Measurements from ENCODE around the gene GRIK4.
"Not testable (repeated sequence)": the region's sequence is repeated elsewhere in the genome, so short reads cannot be mapped to it uniquely, and the experiment has no call there.

Gene GRIK4

GRCh38 chr11:120750647-120751549, 239.3 kb downstream of the GRIK4 start:
- H3K9ac ChIP-seq (ENCODE audit: low read depth, low read length) = no peak overlapping the region
- H3K4me3 ChIP-seq (ENCODE audit: low read length) = no peak overlapping the region
- H3K27me3 ChIP-seq (ENCODE audit: insufficient read depth, low read length) = no peaks in the 10 kb centered on the region
- H3K4me1 ChIP-seq (ENCODE audit: insufficient read depth, low read length) = peaks cover 4% of the 10 kb centered on the region; the same call in 1 of the 2 replicates
- no peaks in the 10 kb centered on the region for H3K9me3 ChIP-seq (ENCODE audit: insufficient read depth, low read depth, low read length)
- no peak overlapping the region for H3K27ac ChIP-seq (ENCODE audit: low read length)
- no peaks in the 10 kb centered on the region for H3K36me3 ChIP-seq (ENCODE audit: insufficient read depth, low read depth, low read length)

- Histone ChIP-seq H3K9me3 (ENCODE audit: insufficient read depth, low read depth, low read length) (no peaks in the 10 kb centered on the region), H3K27ac (ENCODE audit: low read length) (no peak overlapping the region), H3K9ac (ENCODE audit: low read depth, low read length) (no peak overlapping the region), H3K4me1 (ENCODE audit: insufficient read depth, low read length) (peaks cover 4% of the 10 kb centered on the region; the same call in 1 of the 2 replicates), H3K36me3 (ENCODE audit: insufficient read depth, low read depth, low read length) (no peaks in the 10 kb centered on the region), H3K27me3 (ENCODE audit: insufficient read depth, low read length) (no peaks in the 10 kb centered on the region), H3K4me3 (ENCODE audit: low read length) (no peak overlapping the region)
These were observed 240.0 kb downstream of the GRIK4 start for GRCh38 chr11:120751550-120751949.

GRCh38 chr11:120752668-120753067, 241.1 kb downstream of the GRIK4 start:
- H3K9ac ChIP-seq (ENCODE audit: low read depth, low read length) = no peak overlapping the region
- H3K27me3 ChIP-seq (ENCODE audit: insufficient read depth, low read length) = no peaks in the 10 kb centered on the region
- no peak overlapping the region for H3K4me3 ChIP-seq (ENCODE audit: low read length)
- peaks cover 4% of the 10 kb centered on the region; the same call in 1 of the 2 replicates for H3K4me1 ChIP-seq (ENCODE audit: insufficient read depth, low read length)
- no peaks in the 10 kb centered on the region for H3K36me3 ChIP-seq (ENCODE audit: insufficient read depth, low read depth, low read length)
- H3K27ac ChIP-seq (ENCODE audit: low read length) = no peak overlapping the region
- no peaks in the 10 kb centered on the region for H3K9me3 ChIP-seq (ENCODE audit: insufficient read depth, low read depth, low read length)

- H3K9ac ChIP-seq (ENCODE audit: low read depth, low read length) = no peak overlapping the region
- no peak overlapping the region for H3K4me3 ChIP-seq (ENCODE audit: low read length)
- no peak overlapping the region for H3K27ac ChIP-seq (ENCODE audit: low read length)
- peaks cover 7% of the 10 kb centered on the region; the same call in 1 of the 2 replicates for H3K4me1 ChIP-seq (ENCODE audit: insufficient read depth, low read length)
- no peaks in the 10 kb centered on the region for H3K36me3 ChIP-seq (ENCODE audit: insufficient read depth, low read depth, low read length)
- no peaks in the 10 kb centered on the region for H3K9me3 ChIP-seq (ENCODE audit: insufficient read depth, low read depth, low read length)
- H3K27me3 ChIP-seq (ENCODE audit: insufficient read depth, low read length) = no peaks in the 10 kb centered on the region
These were observed 245.4 kb downstream of the GRIK4 start for GRCh38 chr11:120756931-120757330.

- peaks cover 7% of the 10 kb centered on the region; the same call in 1 of the 2 replicates for H3K4me1 ChIP-seq (ENCODE audit: insufficient read depth, low read length)
- no peak overlapping the region for H3K4me3 ChIP-seq (ENCODE audit: low read length)
- no peaks in the 10 kb centered on the region for H3K9me3 ChIP-seq (ENCODE audit: insufficient read depth, low read depth, low read length)
- no peaks in the 10 kb centered on the region for H3K27me3 ChIP-seq (ENCODE audit: insufficient read depth, low read length)
- H3K36me3 ChIP-seq (ENCODE audit: insufficient read depth, low read depth, low read length) = no peaks in the 10 kb centered on the region
- no peak overlapping the region for H3K9ac ChIP-seq (ENCODE audit: low read depth, low read length)
- H3K27ac ChIP-seq (ENCODE audit: low read length) = no peak overlapping the region
These were observed 247.5 kb downstream of the GRIK4 start for GRCh38 chr11:120759046-120759445.

- H3K27me3 ChIP-seq (ENCODE audit: insufficient read depth, low read length); H3K9ac ChIP-seq (ENCODE audit: low read depth, low read length); H3K4me1 ChIP-seq (ENCODE audit: insufficient read depth, low read length); H3K27ac ChIP-seq (ENCODE audit: low read length); H3K4me3 ChIP-seq (ENCODE audit: low read length); H3K36me3 ChIP-seq (ENCODE audit: insufficient read depth, low read depth, low read length): not testable (repeated sequence)
- peaks cover 12% of the 10 kb centered on the region for H3K9me3 ChIP-seq (ENCODE audit: insufficient read depth, low read depth, low read length)
These were observed 254.2 kb downstream of the GRIK4 start for GRCh38 chr11:120765710-120766109.

GRCh38 chr11:120766318-120766717, 254.8 kb downstream of the GRIK4 start:
- peaks cover 3% of the 10 kb centered on the region; the same call in 1 of the 2 replicates for H3K4me1 ChIP-seq (ENCODE audit: insufficient read depth, low read length)
- no peaks in the 10 kb centered on the region for H3K27me3 ChIP-seq (ENCODE audit: insufficient read depth, low read length)
- H3K9ac ChIP-seq (ENCODE audit: low read depth, low read length) = no peak overlapping the region
- no peak overlapping the region for H3K27ac ChIP-seq (ENCODE audit: low read length)
- H3K9me3 ChIP-seq (ENCODE audit: insufficient read depth, low read depth, low read length) = peaks cover 12% of the 10 kb centered on the region
- H3K36me3 ChIP-seq (ENCODE audit: insufficient read depth, low read depth, low read length) = no peaks in the 10 kb centered on the region
- H3K4me3 ChIP-seq (ENCODE audit: low read length) = no peak overlapping the region

GRCh38 chr11:120768949-120769348, 257.4 kb downstream of the GRIK4 start:
- Histone ChIP-seq H3K4me1 (ENCODE audit: insufficient read depth, low read length) (peaks cover 3% of the 10 kb centered on the region; the same call in 1 of the 2 replicates), H3K9me3 (ENCODE audit: insufficient read depth, low read depth, low read length) (peaks cover 12% of the 10 kb centered on the region), H3K4me3 (ENCODE audit: low read length) (no peak overlapping the region), H3K27ac (ENCODE audit: low read length) (no peak overlapping the region), H3K27me3 (ENCODE audit: insufficient read depth, low read length) (no peaks in the 10 kb centered on the region), H3K9ac (ENCODE audit: low read depth, low read length) (no peak overlapping the region), H3K36me3 (ENCODE audit: insufficient read depth, low read depth, low read length) (no peaks in the 10 kb centered on the region)

- Histone ChIP-seq H3K27me3 (ENCODE audit: insufficient read depth, low read length) (no peaks in the 10 kb centered on the region), H3K9me3 (ENCODE audit: insufficient read depth, low read depth, low read length) (peaks cover 12% of the 10 kb centered on the region), H3K9ac (ENCODE audit: low read depth, low read length) (no peak overlapping the region), H3K36me3 (ENCODE audit: insufficient read depth, low read depth, low read length) (no peaks in the 10 kb centered on the region), H3K4me1 (ENCODE audit: insufficient read depth, low read length) (peaks cover 3% of the 10 kb centered on the region; the same call in 1 of the 2 replicates), H3K27ac (ENCODE audit: low read length) (no peak overlapping the region), H3K4me3 (ENCODE audit: low read length) (no peak overlapping the region)
These were observed 258.4 kb downstream of the GRIK4 start for GRCh38 chr11:120769906-120770305.

GRCh38 chr11:120771551-120772060, 260.1 kb downstream of the GRIK4 start:
- Histone ChIP-seq H3K9me3 (ENCODE audit: insufficient read depth, low read depth, low read length) (peaks cover 12% of the 10 kb centered on the region), H3K27me3 (ENCODE audit: insufficient read depth, low read length) (no peaks in the 10 kb centered on the region; the same call in 1 of the 2 replicates), H3K36me3 (ENCODE audit: insufficient read depth, low read depth, low read length) (no peaks in the 10 kb centered on the region), H3K27ac (ENCODE audit: low read length) (no peak overlapping the region), H3K9ac (ENCODE audit: low read depth, low read length) (no peak overlapping the region), H3K4me3 (ENCODE audit: low read length) (no peak overlapping the region), H3K4me1 (ENCODE audit: insufficient read depth, low read length) (peaks cover 10% of the 10 kb centered on the region; the same call in 1 of the 2 replicates)

- H3K27ac ChIP-seq (ENCODE audit: low read length) = no peak overlapping the region
- no peaks in the 10 kb centered on the region for H3K9me3 ChIP-seq (ENCODE audit: insufficient read depth, low read depth, low read length)
- H3K27me3 ChIP-seq (ENCODE audit: insufficient read depth, low read length) = no peaks in the 10 kb centered on the region; the same call in 1 of the 2 replicates
- H3K4me3 ChIP-seq (ENCODE audit: low read length) = no peak overlapping the region
- no peaks in the 10 kb centered on the region for H3K36me3 ChIP-seq (ENCODE audit: insufficient read depth, low read depth, low read length)
- peaks cover 21% of the 10 kb centered on the region for H3K4me1 ChIP-seq (ENCODE audit: insufficient read depth, low read length)
- H3K9ac ChIP-seq (ENCODE audit: low read depth, low read length) = no peak overlapping the region
These were observed 262.0 kb downstream of the GRIK4 start for GRCh38 chr11:120773501-120774031.
